Left ventricle myocardium inferior (tissue), 1 donor: ENCODE results near the gene STX7. TPM values are rescaled to one million over a fixed set of nuclear protein-coding genes. Genes with fewer than 3 reads are reported as not detected.
A peak's percentile ranks its signal among the peaks of the same experiment; 100 is the strongest.

Experiments used
- DNase-seq: peaks from one replicate; pipeline ENCODE4 v3.0.0-alpha.2; 2020
- H3K27ac ChIP-seq: fragments of 200-600 bp; replicated peaks from 2 replicates; pipeline ENCODE4 v1.8.0; 2021
- H3K27me3 ChIP-seq: fragments of 200-600 bp; 2 replicates; pipeline ENCODE4 v1.8.0; 2021; ENCODE audit warnings: low read depth
- H3K36me3 ChIP-seq: fragments of 200-600 bp; 2 replicates; pipeline ENCODE4 v1.8.0; 2021
- H3K4me1 ChIP-seq: fragments of 200-600 bp; 2 replicates; pipeline ENCODE4 v1.8.0; 2021
- H3K4me3 ChIP-seq: fragments of 200-600 bp; 2 replicates; pipeline ENCODE4 v1.8.0; 2021; ENCODE audit warnings: mild to moderate bottlenecking, moderate library complexity
- H3K9me3 ChIP-seq: fragments of 200-600 bp; replicated peaks from 2 replicates; pipeline ENCODE4 v1.8.0; 2021
- CTCF ChIP-seq: fragments of 200-600 bp; IDR thresholded peaks from 2 replicates; pipeline ENCODE4 v1.8.0; 2021; ENCODE audit warnings: antibody characterized with exemption, mild to moderate bottlenecking, borderline replicate concordance
- intact Hi-C: fragments of 100-400 bp; cut with micrococcal nuclease; formaldehyde crosslinking; loops from one replicate; pipeline ENCODE4 v1.11.0; 2022
- total RNA-seq: library from RNA; stranded (reverse); fragmentation: NEBNext Ultra II Directional; extraction: Animal tissue kit (Norgen Biotek cat#: 25700); gene quantifications from one replicate; pipeline ENCODE4 v1.2.1, GENCODE V29; 2021
- donor health status: DM: no; HTN: yes; CAD: no; lungs with severe emphysema.

STX7 gene
- total RNA-seq, 1 donor from 2014 or later = 48.4 TPM

- Histone ChIP-seq H3K4me3 (no peak overlapping the region), H3K27ac (peak overlapping the region; percentile 21), H3K27me3 (peaks cover 3% of the 10 kb centered on the region), H3K4me1 (no peaks in the 10 kb centered on the region), H3K36me3 (no peaks in the 10 kb centered on the region), H3K9me3 (peaks cover 16% of the 10 kb centered on the region)
- no peak for TF ChIP-seq CTCF
- intact Hi-C loops = no loop called here
- DNase-seq = no peak
Observed at GRCh38 chr6:132414322-132414721, 98.6 kb downstream of the STX7 start.

- DNase-seq = no peak
- Histone ChIP-seq H3K4me3 (no peak overlapping the region), H3K9me3 (peaks cover 16% of the 10 kb centered on the region), H3K27me3 (peaks cover 3% of the 10 kb centered on the region), H3K4me1 (no peaks in the 10 kb centered on the region), H3K36me3 (no peaks in the 10 kb centered on the region), H3K27ac (no peak overlapping the region)
- intact Hi-C loops = no loop called here
- no peak for TF ChIP-seq CTCF
Observed at GRCh38 chr6:132413499-132413802, 99.5 kb downstream of the STX7 start.

- Histone ChIP-seq H3K36me3 (no peaks in the 10 kb centered on the region), H3K27ac (no peak overlapping the region), H3K4me1 (no peaks in the 10 kb centered on the region), H3K27me3 (peaks cover 3% of the 10 kb centered on the region), H3K9me3 (peaks cover 16% of the 10 kb centered on the region), H3K4me3 (no peak overlapping the region)
- no peak for TF ChIP-seq CTCF
- no peak for DNase-seq
- intact Hi-C loops = no loop called here
Observed at GRCh38 chr6:132412656-132413498, 100.0 kb downstream of the STX7 start.

DNA sequence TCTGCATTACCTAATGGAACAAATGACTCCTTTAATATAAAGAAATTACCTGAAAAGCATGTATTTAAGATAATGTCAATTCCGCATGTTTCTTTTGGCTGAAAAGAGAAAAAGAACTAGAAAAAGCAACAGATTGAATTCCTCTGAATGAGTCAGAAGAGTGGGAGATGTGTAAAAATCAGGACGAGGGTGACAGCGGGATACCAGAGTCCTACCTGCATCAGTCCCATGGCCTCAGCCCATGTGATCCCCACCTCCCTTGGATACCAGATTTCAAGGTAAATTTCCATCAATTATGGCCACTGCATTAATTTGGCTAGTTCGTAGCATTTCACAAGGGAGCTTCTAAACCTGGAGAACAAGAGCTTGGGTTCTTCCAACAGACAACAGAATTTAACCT, 101.6 kb downstream of the STX7 start:
- Histone ChIP-seq H3K27me3 (peaks cover 9% of the 10 kb centered on the region), H3K9me3 (peaks cover 5% of the 10 kb centered on the region), H3K36me3 (no peaks in the 10 kb centered on the region), H3K4me1 (no peaks in the 10 kb centered on the region), H3K27ac (no peak overlapping the region), H3K4me3 (no peak overlapping the region)
- no peak for DNase-seq
- TF ChIP-seq CTCF = no peak
- intact Hi-C loops = no loop called here

DNA sequence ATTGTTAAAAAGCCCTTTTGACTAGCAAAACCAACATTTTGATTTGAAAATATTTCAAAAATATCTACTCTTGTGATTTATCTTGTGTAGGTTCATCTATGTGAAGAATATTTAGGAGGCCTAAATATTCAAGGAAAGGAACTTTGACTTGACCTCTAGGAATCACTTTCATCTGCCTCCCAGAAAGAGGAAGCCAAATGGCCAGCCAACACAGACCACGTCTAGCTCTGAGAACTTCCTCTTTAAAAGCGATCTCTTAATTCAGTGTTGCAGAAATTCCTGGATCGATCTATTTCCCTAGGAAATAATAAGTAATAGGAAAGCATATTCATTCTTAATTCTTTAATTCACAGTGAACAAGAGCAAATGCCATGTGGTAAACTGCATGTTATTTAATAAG, 102.1 kb downstream of the STX7 start:
- intact Hi-C loops = no loop called here
- Histone ChIP-seq H3K27ac (no peak overlapping the region), H3K36me3 (no peaks in the 10 kb centered on the region), H3K9me3 (peaks cover under 1% of the 10 kb centered on the region), H3K4me1 (no peaks in the 10 kb centered on the region), H3K27me3 (peaks cover 13% of the 10 kb centered on the region), H3K4me3 (no peak overlapping the region)
- TF ChIP-seq CTCF = no peak
- no peak for DNase-seq
